IPS-18c (cell line): Measurements from ENCODE around the gene ZBED2.

Experiments
- H3K4me3 ChIP-seq: 2 replicates; pipeline ENCODE4 v1.7.0; 2013; ENCODE audit warnings: low read depth, mild to moderate bottlenecking, low read length, moderate library complexity; ENCODE audit not compliant: insufficient read depth
- H3K9me3 ChIP-seq: one replicate; pipeline ENCODE4 v1.6.1; 2013; ENCODE audit warnings: mild to moderate bottlenecking, low read length, moderate library complexity; ENCODE audit not compliant: control insufficient read depth, insufficient read depth

Gene ZBED2

GRCh38 chr3:111547631-111548030 is 47.5 kb downstream of the ZBED2 start:
- H3K4me3 ChIP-seq = no peak overlapping the region
- no peaks in the 10 kb centered on the region for H3K9me3 ChIP-seq

- no peak overlapping the region for H3K4me3 ChIP-seq
Measured at GRCh38 chr3:111545349-111545748, 49.8 kb downstream of the ZBED2 start.

More at GRCh38 chr3:111545349-111545748, 49.8 kb downstream of the ZBED2 start:
- H3K9me3 ChIP-seq = no peaks in the 10 kb centered on the region
